ENCODE data around the gene AP1S3.

- TF ChIP-seq POLR2AphosphoS5 (IDR thresholded peaks at IDR 0.05) (no peak), POLR2A (IDR thresholded peaks at IDR 0.05) (no peak), CTCF (IDR thresholded peaks at IDR 0.05) (no peak)
Observed at GRCh38 chr2:223721746-223722145, 115.6 kb downstream of the AP1S3 start.
